HuH-7 (cell line): Measurements from ENCODE around the gene C20orf141.
"Not testable (repeated sequence)": the region's sequence is repeated elsewhere in the genome, so short reads cannot be mapped to it uniquely, and the experiment has no call there.

Source experiments
- DNase-seq: peaks from one replicate; pipeline ENCODE4 v3.0.0; 2011; ENCODE audit warnings: low spot score

C20orf141 gene

GRCh38 chr20:2820896-2821869, 6.4 kb downstream of the C20orf141 start:
- no peak for DNase-seq

- DNase-seq, result no peak
These were observed 7.3 kb downstream of the C20orf141 start for GRCh38 chr20:2822073-2822472.

- no peak for DNase-seq
These were observed 11.0 kb downstream of the C20orf141 start for GRCh38 chr20:2825761-2826160.

GRCh38 chr20:2826655-2827054, 11.9 kb downstream of the C20orf141 start:
- DNase-seq, result no peak

- no peak for DNase-seq
These were observed 14.6 kb downstream of the C20orf141 start for GRCh38 chr20:2829376-2829775.

GRCh38 chr20:2831206-2831605, 16.4 kb downstream of the C20orf141 start:
- DNase-seq, result not testable (repeated sequence)

GRCh38 chr20:2833761-2834160, 19.0 kb downstream of the C20orf141 start:
- no peak for DNase-seq

- DNase-seq, result no peak
These were observed 19.8 kb downstream of the C20orf141 start for GRCh38 chr20:2834401-2835110.

- DNase-seq, result no peak
These were observed 20.6 kb downstream of the C20orf141 start for GRCh38 chr20:2835331-2835796.

GRCh38 chr20:2836035-2836434, 21.2 kb downstream of the C20orf141 start:
- no peak for DNase-seq

- DNase-seq, result no peak
These were observed 22.6 kb downstream of the C20orf141 start for GRCh38 chr20:2837221-2837960.

- no peak for DNase-seq
These were observed 23.5 kb downstream of the C20orf141 start for GRCh38 chr20:2838170-2838797.

GRCh38 chr20:2838847-2839671, 24.3 kb downstream of the C20orf141 start:
- no peak for DNase-seq

- DNase-seq, result no peak
These were observed 24.9 kb downstream of the C20orf141 start for GRCh38 chr20:2839732-2840137.

- DNase-seq, result peak; percentile 99
These were observed 25.6 kb downstream of the C20orf141 start, which contains the start of the genes PCED1A and VPS16 for GRCh38 chr20:2840138-2840966. Gene PCED1A, minus strand, starts transcription at chr20:2840655. Its CDS starts 743 bp downstream, at chr20:2839912. Gene VPS16, plus strand, starts transcription at chr20:2840745. Its CDS starts 30 bp downstream, at chr20:2840775.

- peak; percentile 68 for DNase-seq
These were observed 26.3 kb downstream of the C20orf141 start for GRCh38 chr20:2840967-2841531.

GRCh38 chr20:2845607-2846006, 30.8 kb downstream of the C20orf141 start:
- no peak for DNase-seq

- no peak for DNase-seq
These were observed 31.9 kb downstream of the C20orf141 start for GRCh38 chr20:2846698-2847097.

GRCh38 chr20:2847802-2848201, 33.0 kb downstream of the C20orf141 start:
- DNase-seq, result no peak
